Sigmoid colon (tissue), 7 donors: ENCODE measurements around the gene COX6B2. TPM values are rescaled to one million over a fixed set of nuclear protein-coding genes. Genes with fewer than 3 reads are reported as not detected.
A peak's percentile ranks its signal among the peaks of the same experiment; 100 is the strongest.

ENCODE experiments used
- DNase-seq: peaks from one replicate; pipeline ENCODE4 v3.0.0-alpha.2; 2019
- H3K27ac ChIP-seq, 4 donors: fragments of 200-600 bp; sonication (generic); one replicate each; pipeline ENCODE4 v1.5.1; 2016 to 2019; ENCODE audit warnings: mild to moderate bottlenecking in 1 of 4
- H3K27me3 ChIP-seq, 3 donors: fragments of 200-600 bp; sonication (generic); one replicate each; pipeline ENCODE4 v1.5.1; 2019; ENCODE audit warnings: mild to moderate bottlenecking in 1 of 3
- H3K36me3 ChIP-seq, 4 donors: fragments of 200-600 bp; sonication (generic); one replicate each; pipeline ENCODE4 v1.5.1; 2016 to 2019
- H3K4me1 ChIP-seq, 4 donors: fragments of 200-600 bp; sonication (generic); one replicate each; pipeline ENCODE4 v1.5.1; 2017 to 2019
- H3K4me3 ChIP-seq, 4 donors: fragments of 200-600 bp; sonication (generic); one replicate each; pipeline ENCODE4 v1.5.1; 2017 to 2019; ENCODE audit warnings: mild to moderate bottlenecking in 2 of 4, moderate library complexity in 1 of 4
- H3K9me3 ChIP-seq, 4 donors: fragments of 200-600 bp in 3 of 4; sonication (generic) in 3 of 4; one replicate each; pipeline versions ENCODE4 v1.5.1 to v1.6.1; 2013 to 2019
- CTCF ChIP-seq, 4 experiments: fragments of 450-650 bp in 3 of 4; fragments of 200-600 bp in 1 of 4; IDR thresholded peaks; one replicate each; pipeline ENCODE4 v1.5.1; 2016 to 2019; ENCODE audit warnings: antibody characterized with exemption in 4 of 4, mild to moderate bottlenecking in 3 of 4, moderate library complexity in 2 of 4
- EP300 ChIP-seq, 4 donors: sonication (generic); formaldehyde crosslinking; IDR thresholded peaks; one replicate each; pipeline ENCODE4 v1.6.1; 2017; ENCODE audit warnings: antibody characterized with exemption in 4 of 4
- POLR2A ChIP-seq, 2 donors: fragments of 450-650 bp; IDR thresholded peaks; one replicate each; pipeline ENCODE4 v1.6.1; 2016; ENCODE audit warnings: antibody characterized with exemption in 2 of 2, mild to moderate bottlenecking in 2 of 2, moderate library complexity in 2 of 2
- POLR2AphosphoS5 ChIP-seq, 4 donors: sonication (generic); formaldehyde crosslinking; IDR thresholded peaks; one replicate each; pipeline ENCODE4 v1.6.1; 2017; ENCODE audit warnings: antibody characterized with exemption in 4 of 4
- WGBS, 2 donors: extraction: QIAGEN DNeasy Blood & Tissue Kit; methylation state at CpG; one replicate each; pipeline ENCODE4 v1.1.7; 2013; 5-methylcytosine and 5-hydroxymethylcytosine counted together
- intact Hi-C: fragments of 100-400 bp; cut with DNase I; formaldehyde crosslinking; loops from one replicate; pipeline ENCODE4 v1.15.1; 2023
- polyA plus RNA-seq, 3 donors: library from polyadenylated mRNA; stranded (reverse); fragments of 200-250 nt; gene quantifications; one replicate each; pipeline ENCODE4 v1.2.3, GENCODE V29; 2013
- total RNA-seq, 4 donors: library from RNA; depleted of rRNA; stranded (reverse); fragments of >200 nt; gene quantifications; one replicate each; pipeline ENCODE4 v1.1.0, GENCODE V29; 2016
- donor health status: healthy with polysubstance abuse.
- donor health status: Bipolar disorder and iron deficiency.
- donor health status: healthy.

The COX6B2 gene
- total and polyA plus RNA-seq, 7 donors = 0.16 to 3.8 (median 0.99) TPM; not detected in 3

GRCh38 chr19:55303477-55303876 is 51.0 kb downstream of the COX6B2 start:
- Histone ChIP-seq H3K27me3 (no peaks in the 10 kb centered on the region), H3K4me3 (no peak overlapping the region), H3K4me1 (peaks cover 0 to 13% (median 10%) of the 10 kb centered on the region in 4 donors), H3K9me3 (no peaks in the 10 kb centered on the region), H3K27ac (no peak overlapping the region), H3K36me3 (peaks cover 4 to 57% (median 18%) of the 10 kb centered on the region in 4 donors)
- intact Hi-C loops = loop anchor here (5.0 kb wide), 1 partner anchor 39 kb away; no protein-coding TSS in a partner anchor
- no peak for DNase-seq
- WGBS, 2 donors = 92 to 95% methylated on average over 11 of the region's 11 CpGs
- TF ChIP-seq POLR2AphosphoS5 (IDR thresholded peaks at IDR 0.05) = no peak
- no peak for TF ChIP-seq CTCF (IDR thresholded peaks at IDR 0.05)
- no peak for TF ChIP-seq EP300 (IDR thresholded peaks at IDR 0.05)
- TF ChIP-seq POLR2A (IDR thresholded peaks at IDR 0.05) = no peak

GRCh38 chr19:55302318-55302703 is 52.2 kb downstream of the COX6B2 start:
- TF ChIP-seq POLR2AphosphoS5 (IDR thresholded peaks at IDR 0.05) (no peak), POLR2A (IDR thresholded peaks at IDR 0.05) (no peak), CTCF (IDR thresholded peaks at IDR 0.05) (no peak), EP300 (IDR thresholded peaks at IDR 0.05) (no peak)
- WGBS, 2 donors = 70 to 78% methylated on average over 12 of the region's 12 CpGs
- intact Hi-C loops = loop anchor here (1.0 to 5.0 kb wide), 2 partner anchors 40 to 81 kb away; no protein-coding TSS in a partner anchor
- Histone ChIP-seq H3K27ac (no peak overlapping the region), H3K4me1 (peaks cover 0 to 13% (median 10%) of the 10 kb centered on the region in 4 donors), H3K27me3 (no peaks in the 10 kb centered on the region), H3K4me3 (peak overlapping the region in 2 of 4 donors; percentile 38 to 44), H3K36me3 (peaks cover 4 to 60% (median 18%) of the 10 kb centered on the region in 4 donors), H3K9me3 (no peaks in the 10 kb centered on the region)
- no peak for DNase-seq

- TF ChIP-seq POLR2AphosphoS5 (IDR thresholded peaks at IDR 0.05) (peak in 2 of 4 donors; percentile 32 to 34), POLR2A (IDR thresholded peaks at IDR 0.05) (no peak), CTCF (IDR thresholded peaks at IDR 0.05) (peak; percentile 91 to 100 (median 95))
- WGBS, 2 donors = 10 to 12% methylated on average over 42 of the region's 42 CpGs
- Histone ChIP-seq H3K27me3 (no peaks in the 10 kb centered on the region), H3K36me3 (peaks cover 4 to 57% (median 14%) of the 10 kb centered on the region in 4 donors), H3K27ac (peak overlapping the region in 1 of 4 donors; percentile 42), H3K4me3 (peak overlapping the region in 3 of 4 donors; percentile 30 to 44 (median 38)), H3K4me1 (peaks cover 0 to 13% (median 10%) of the 10 kb centered on the region in 4 donors), H3K9me3 (no peaks in the 10 kb centered on the region)
- intact Hi-C loops = loop anchor here (1.0 to 5.0 kb wide), 2 partner anchors 41 to 82 kb away; no protein-coding TSS in a partner anchor
- peak; percentile 93 for DNase-seq
Measured at GRCh38 chr19:55301459-55302317, 52.8 kb downstream of the COX6B2 start.

GRCh38 chr19:55300886-55301458 is 53.5 kb downstream of the COX6B2 start:
- peak overlapping the region in 1 of 4 donors; percentile 38 for H3K4me3 ChIP-seq
- no peaks in the 10 kb centered on the region for H3K27me3 ChIP-seq
- H3K9me3 ChIP-seq = no peaks in the 10 kb centered on the region
- no peak overlapping the region for H3K27ac ChIP-seq
- no peak for DNase-seq
- peaks cover 0 to 13% (median 10%) of the 10 kb centered on the region in 4 donors for H3K4me1 ChIP-seq
- 68 to 84% methylated on average over 15 of the region's 15 CpGs for WGBS, 2 donors
- intact Hi-C loops = loop anchor here (5.0 kb wide), 1 partner anchor 41 kb away; no protein-coding TSS in a partner anchor
- TF ChIP-seq CTCF (IDR thresholded peaks at IDR 0.05) (no peak), POLR2A (IDR thresholded peaks at IDR 0.05) (no peak), EP300 (IDR thresholded peaks at IDR 0.05) (no peak), POLR2AphosphoS5 (IDR thresholded peaks at IDR 0.05) (no peak)
- H3K36me3 ChIP-seq = peaks cover 4 to 53% (median 7%) of the 10 kb centered on the region in 4 donors
